Measurements from ENCODE around the gene RBMS3.

DNA sequence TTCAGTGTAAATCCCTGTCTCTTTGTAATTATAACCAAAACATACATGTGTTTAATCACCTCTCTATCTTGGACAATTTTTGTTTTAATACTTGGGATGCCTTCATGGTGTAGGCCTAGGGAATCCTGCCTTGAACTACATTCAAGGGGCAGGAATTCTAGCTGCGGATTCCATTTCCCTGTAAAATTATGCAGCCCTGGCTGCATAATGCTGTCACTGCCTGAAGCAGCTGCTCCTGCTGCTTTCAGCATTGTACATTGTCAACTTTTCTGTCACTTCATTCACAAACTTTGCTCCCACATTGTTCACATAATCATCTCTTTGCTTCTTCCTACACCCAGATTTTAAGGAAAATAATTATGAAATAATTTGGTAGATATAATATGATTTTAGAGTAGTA, 638.7 kb downstream of the RBMS3 start:
- no peak for TF ChIP-seq POLR2A (IDR thresholded peaks at IDR 0.05; ENCODE audit: low read length)
- TF ChIP-seq GATA1 (IDR thresholded peaks at IDR 0.05; ENCODE audit: low read depth, low read length), result no peak

Measured in erythroblast (primary cell).